ENCODE data around the gene ZFP92.

GRCh38 chrX:153459986-153460385, 48.7 kb downstream of the ZFP92 start:
- TF ChIP-seq CTCF (IDR thresholded peaks at IDR 0.05): no peak
- TF ChIP-seq POLR2A (IDR thresholded peaks at IDR 0.05): no peak
